OCI-LY1 (cell line): ENCODE data around the gene MAN2B1.
"Not testable (repeated sequence)": the region's sequence is repeated elsewhere in the genome, so short reads cannot be mapped to it uniquely, and the experiment has no call there.

Experiments
- H2AFZ ChIP-seq: fragments of 200-600 bp; sonication (generic), shearing (Covaris generic); 2 replicates; pipeline ENCODE4 v1.6.0; 2014; ENCODE audit warnings: antibody characterized with exemption, mild to moderate bottlenecking, low read length
- H3F3A ChIP-seq: fragments of 200-600 bp; sonication (generic), shearing (Covaris generic); 2 replicates; pipeline ENCODE4 v1.6.0; 2014; ENCODE audit warnings: mild to moderate bottlenecking, antibody characterized with exemption, low read length, moderate library complexity; ENCODE audit not compliant: insufficient read depth
- H3K27ac ChIP-seq: fragments of 200-600 bp; sonication (generic); 2 replicates; pipeline ENCODE4 v1.5.1; 2014; ENCODE audit warnings: low read length, mixed run types, mild to moderate bottlenecking, low read depth; ENCODE audit not compliant: poor library complexity, severe bottlenecking
- H3K27me3 ChIP-seq: fragments of 200-600 bp; sonication (generic); 2 replicates; pipeline ENCODE4 v1.6.0; 2014; ENCODE audit warnings: antibody characterized with exemption, mild to moderate bottlenecking, low read length, moderate library complexity; ENCODE audit not compliant: insufficient read depth
- H3K36me3 ChIP-seq: fragments of 200-600 bp; sonication (generic); 2 replicates; pipeline ENCODE4 v1.6.1; 2014; ENCODE audit warnings: mild to moderate bottlenecking, antibody characterized with exemption, low read length, moderate library complexity, mixed read lengths; ENCODE audit not compliant: insufficient read depth
- H3K4me1 ChIP-seq: fragments of 200-600 bp; sonication (generic); 2 replicates; pipeline ENCODE4 v1.5.1; 2014; ENCODE audit warnings: mild to moderate bottlenecking, low read length, moderate library complexity; ENCODE audit not compliant: insufficient read depth, severe bottlenecking
- H3K4me2 ChIP-seq: fragments of 200-600 bp; sonication (generic), shearing (Covaris generic); 2 replicates; pipeline ENCODE4 v1.6.1; 2014; ENCODE audit warnings: low read length
- H3K4me3 ChIP-seq: fragments of 200-600 bp; sonication (generic); 2 replicates; pipeline ENCODE4 v1.5.1; 2014; ENCODE audit warnings: low read length, low read depth, mild to moderate bottlenecking, mixed read lengths; ENCODE audit not compliant: poor library complexity, severe bottlenecking
- H3K79me2 ChIP-seq: fragments of 200-600 bp; shearing (Covaris generic); 2 replicates; pipeline ENCODE4 v1.6.1; 2016; ENCODE audit warnings: mixed run types, low read length, mixed read lengths; ENCODE audit not compliant: insufficient read depth
- H3K9ac ChIP-seq: fragments of 200-600 bp; sonication (generic), shearing (Covaris generic); 2 replicates; pipeline ENCODE4 v1.6.1; 2014; ENCODE audit warnings: mild to moderate bottlenecking, low read length, mixed read lengths
- H3K9me2 ChIP-seq: fragments of 200-600 bp; sonication (generic), shearing (Covaris generic); 2 replicates; pipeline ENCODE4 v1.6.1; 2014; ENCODE audit warnings: low read depth, mild to moderate bottlenecking, low read length, mixed read lengths
- H3K9me3 ChIP-seq: fragments of 200-600 bp; shearing (Covaris generic); 2 replicates; pipeline ENCODE4 v1.6.1; 2014; ENCODE audit warnings: low read length, mixed read lengths
- H4K20me1 ChIP-seq: fragments of 200-600 bp; sonication (generic), shearing (Covaris generic); 2 replicates; pipeline ENCODE4 v1.6.0; 2016; ENCODE audit warnings: mild to moderate bottlenecking, low read length; ENCODE audit not compliant: insufficient read depth
- EZH2 ChIP-seq: fragments of 200-600 bp; sonication (generic), shearing (Covaris generic); IDR thresholded peaks from 2 replicates; pipeline ENCODE4 v1.8.0; 2017; ENCODE audit warnings: borderline replicate concordance, mixed run types, mild to moderate bottlenecking, antibody characterized with exemption, low read length, moderate library complexity, mixed read lengths
- TF ChIP-seq, protein P1 (sequence below): fragments of 200-600 bp; sonication (generic), shearing (Covaris generic); IDR thresholded peaks from 2 replicates; pipeline ENCODE4 v1.5.1; 2017; ENCODE audit warnings: mild to moderate bottlenecking, antibody characterized with exemption, low read length, moderate library complexity, mixed read lengths

Gene MAN2B1

DNA sequence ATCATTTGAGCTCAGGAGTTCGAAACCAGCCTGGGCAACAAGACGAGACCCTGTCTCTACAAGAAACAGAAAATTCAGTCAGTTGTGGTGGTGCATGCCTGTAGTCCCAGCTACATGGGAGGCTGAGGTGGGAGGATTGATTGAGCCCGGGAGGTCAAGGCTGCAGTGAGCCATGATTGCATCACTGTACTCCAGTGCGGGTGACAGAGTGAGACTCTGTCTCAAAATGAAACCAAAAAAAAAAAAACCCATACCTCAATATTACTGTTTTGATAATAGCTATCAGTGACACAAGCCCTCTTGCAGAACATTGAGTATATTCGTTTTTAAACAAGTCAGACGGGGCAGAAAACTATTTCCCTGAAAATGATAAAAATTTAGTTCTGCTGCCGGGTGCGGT lies 39.6 kb downstream of the MAN2B1 start:
- no peak overlapping the region for H3K4me3 ChIP-seq
- H4K20me1 ChIP-seq = no peaks in the 10 kb centered on the region
- peaks cover 78% of the 10 kb centered on the region for H3K36me3 ChIP-seq
- no peaks in the 10 kb centered on the region for H3K9me2 ChIP-seq
- no peaks in the 10 kb centered on the region for H3F3A ChIP-seq
- H3K27ac ChIP-seq = no peak overlapping the region
- H3K27me3 ChIP-seq = no peaks in the 10 kb centered on the region
- H3K4me1 ChIP-seq = no peaks in the 10 kb centered on the region
- H3K9me3 ChIP-seq = peaks cover 23% of the 10 kb centered on the region
- no peaks in the 10 kb centered on the region for H3K79me2 ChIP-seq
- no peak overlapping the region for H3K9ac ChIP-seq
- no peak for TF ChIP-seq EZH2
- TF ChIP-seq, protein P1, sequence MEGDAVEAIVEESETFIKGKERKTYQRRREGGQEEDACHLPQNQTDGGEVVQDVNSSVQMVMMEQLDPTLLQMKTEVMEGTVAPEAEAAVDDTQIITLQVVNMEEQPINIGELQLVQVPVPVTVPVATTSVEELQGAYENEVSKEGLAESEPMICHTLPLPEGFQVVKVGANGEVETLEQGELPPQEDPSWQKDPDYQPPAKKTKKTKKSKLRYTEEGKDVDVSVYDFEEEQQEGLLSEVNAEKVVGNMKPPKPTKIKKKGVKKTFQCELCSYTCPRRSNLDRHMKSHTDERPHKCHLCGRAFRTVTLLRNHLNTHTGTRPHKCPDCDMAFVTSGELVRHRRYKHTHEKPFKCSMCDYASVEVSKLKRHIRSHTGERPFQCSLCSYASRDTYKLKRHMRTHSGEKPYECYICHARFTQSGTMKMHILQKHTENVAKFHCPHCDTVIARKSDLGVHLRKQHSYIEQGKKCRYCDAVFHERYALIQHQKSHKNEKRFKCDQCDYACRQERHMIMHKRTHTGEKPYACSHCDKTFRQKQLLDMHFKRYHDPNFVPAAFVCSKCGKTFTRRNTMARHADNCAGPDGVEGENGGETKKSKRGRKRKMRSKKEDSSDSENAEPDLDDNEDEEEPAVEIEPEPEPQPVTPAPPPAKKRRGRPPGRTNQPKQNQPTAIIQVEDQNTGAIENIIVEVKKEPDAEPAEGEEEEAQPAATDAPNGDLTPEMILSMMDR = no peak
- H2AFZ ChIP-seq = no peak overlapping the region
- H3K4me2 ChIP-seq = no peak overlapping the region

DNA sequence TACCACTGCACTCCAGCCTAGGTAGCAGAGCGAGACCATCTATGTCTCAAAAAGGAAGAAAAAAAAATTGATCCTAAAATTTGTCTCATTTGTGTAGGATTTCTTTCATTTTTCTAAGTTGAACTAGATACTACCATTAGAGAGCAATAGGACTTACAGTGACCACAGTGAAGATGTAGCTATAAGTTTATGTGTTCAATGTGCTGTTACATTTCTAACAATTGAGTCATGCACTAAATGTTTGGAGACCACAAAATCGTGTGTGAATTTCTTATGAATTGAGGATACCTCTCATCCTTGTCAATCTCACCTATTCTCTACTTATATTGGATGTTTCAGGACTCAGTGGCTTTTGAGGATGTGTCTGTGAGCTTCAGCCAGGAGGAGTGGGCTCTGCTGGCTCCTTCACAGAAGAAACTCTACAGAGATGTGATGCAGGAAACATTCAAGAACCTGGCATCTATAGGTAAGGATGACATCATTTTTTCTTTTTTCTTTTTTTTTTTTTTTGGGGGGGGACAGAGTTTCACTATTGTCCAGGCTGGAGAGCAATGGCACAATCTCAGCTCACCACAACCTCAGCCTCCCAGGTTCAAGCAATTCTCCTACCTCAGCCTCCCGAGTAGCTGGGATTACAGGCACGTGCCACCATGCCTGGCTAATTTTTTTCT lies 43.0 kb downstream of the MAN2B1 start:
- Histone ChIP-seq H4K20me1 (no peaks in the 10 kb centered on the region), H3K9me3 (peaks cover 16% of the 10 kb centered on the region), H3K4me2 (no peak overlapping the region), H3F3A (no peaks in the 10 kb centered on the region), H3K27me3 (no peaks in the 10 kb centered on the region), H3K79me2 (no peaks in the 10 kb centered on the region), H3K9ac (no peak overlapping the region), H3K4me1 (no peaks in the 10 kb centered on the region), H3K36me3 (peaks cover 54% of the 10 kb centered on the region), H3K9me2 (no peaks in the 10 kb centered on the region), H3K27ac (no peak overlapping the region), H2AFZ (no peak overlapping the region), H3K4me3 (no peak overlapping the region)
- TF ChIP-seq EZH2 = no peak
- TF ChIP-seq, protein P1 = no peak

DNA sequence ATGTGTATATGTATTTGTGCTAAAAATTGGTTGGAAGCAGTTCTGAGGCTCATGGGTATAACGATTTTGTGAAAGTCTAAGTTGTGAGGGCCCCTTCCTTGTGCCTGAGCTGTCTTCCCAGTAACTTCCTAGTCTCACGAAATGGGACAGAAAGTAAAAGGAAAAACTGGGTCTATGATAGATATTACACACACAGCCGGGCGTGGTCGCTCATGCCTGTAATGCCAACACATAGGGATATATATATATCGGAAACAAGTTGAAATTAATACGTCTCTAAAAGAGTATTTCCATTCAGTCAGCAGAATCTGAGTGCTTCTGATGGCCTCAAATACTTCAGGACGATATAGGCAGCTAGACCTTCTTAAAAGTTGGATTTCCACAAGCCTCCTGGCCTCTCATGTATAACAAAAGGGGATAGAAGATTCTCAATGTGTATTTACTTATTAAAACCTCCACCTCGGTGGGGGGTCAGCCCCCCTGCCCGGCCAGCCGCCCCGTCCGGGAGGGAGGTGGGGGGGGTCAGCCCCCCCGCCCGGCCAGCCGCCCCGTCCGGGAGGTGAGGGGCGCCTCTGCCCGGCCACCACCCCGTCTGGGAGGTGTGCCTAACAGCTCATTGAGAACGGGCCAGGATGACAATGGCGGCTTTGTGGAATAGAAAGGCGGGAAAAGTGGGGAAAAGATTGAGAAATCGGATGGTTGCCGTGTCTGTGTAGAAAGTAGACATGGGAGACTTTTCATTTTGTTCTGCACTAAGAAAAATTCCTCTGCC lies 45.1 kb downstream of the MAN2B1 start:
- not testable (repeated sequence) for H3F3A ChIP-seq, H4K20me1 ChIP-seq, H2AFZ ChIP-seq, H3K27ac ChIP-seq, H3K4me3 ChIP-seq, H3K4me1 ChIP-seq, H3K4me2 ChIP-seq, H3K9me3 ChIP-seq, H3K9me2 ChIP-seq, H3K27me3 ChIP-seq, H3K9ac ChIP-seq
- Histone ChIP-seq H3K36me3 (peaks cover 46% of the 10 kb centered on the region), H3K79me2 (peaks cover 15% of the 10 kb centered on the region)
